PC-3 (cell line): ENCODE results near the gene AMY2A. TPM values are rescaled to one million over a fixed set of nuclear protein-coding genes. Genes with fewer than 3 reads are reported as not detected.
"Not testable (repeated sequence)": the region's sequence is repeated elsewhere in the genome, so short reads cannot be mapped to it uniquely, and the experiment has no call there.

Source experiments
- ATAC-seq: fragments of 200-7000 bp; cut with Tn5 transposase; 2 replicates; pipeline ENCODE4 v1.9.1; 2020; ENCODE audit warnings: mild to moderate bottlenecking, moderate library complexity
- BruUV-seq: library from RNA; stranded (reverse); fragments of 400-500 nt; replicated peaks from 2 replicates; lab custom pipeline; 2021; lab: Mats Ljungman, UMichigan
- CTCF ChIA-PET: fragments of 300-600 bp; sonication (Branson Sonifier 250); formaldehyde crosslinking; loops from one replicate; lab custom pipeline; 2022; ENCODE audit warnings: antibody characterized with exemption; lab: Charles Lee
- POLR2A ChIA-PET: fragments of 300-600 bp; sonication (Branson Sonifier 250); formaldehyde crosslinking; loops from one replicate; lab custom pipeline; 2022; ENCODE audit warnings: antibody characterized with exemption; ENCODE audit not compliant: unreplicated experiment; lab: Charles Lee
- DNase-seq: peaks from one replicate; pipeline ENCODE4 v3.0.0-alpha.2; 2015
- H2AFZ ChIP-seq: fragments of 300-600 bp; sonication (generic); 2 replicates; pipeline ENCODE4 v1.6.0; 2016; ENCODE audit warnings: antibody characterized with exemption, low read length
- H3F3A ChIP-seq: fragments of 300-600 bp; sonication (generic); one replicate; pipeline ENCODE4 v1.6.0; 2017; ENCODE audit warnings: antibody characterized with exemption, low read length, control low read depth, mild to moderate bottlenecking; ENCODE audit not compliant: unreplicated experiment
- H3K27ac ChIP-seq: fragments of 300-600 bp; sonication (generic); 2 replicates; pipeline ENCODE4 v1.5.1; 2016; ENCODE audit warnings: mild to moderate bottlenecking, low read length
- H3K27me3 ChIP-seq: fragments of 300-600 bp; sonication (generic); 2 replicates; pipeline ENCODE4 v1.6.1; 2016; ENCODE audit warnings: low read length, mixed read lengths
- H3K36me3 ChIP-seq: fragments of 300-600 bp; sonication (generic); 2 replicates; pipeline ENCODE4 v1.6.1; 2016; ENCODE audit warnings: low read depth, mixed run types, low read length, mixed read lengths
- H3K4me1 ChIP-seq: fragments of 300-600 bp; sonication (generic); 2 replicates; pipeline ENCODE4 v1.5.1; 2016; ENCODE audit warnings: low read length; ENCODE audit not compliant: insufficient read depth
- H3K4me2 ChIP-seq: fragments of 300-600 bp; sonication (generic); 2 replicates; pipeline ENCODE4 v1.6.0; 2016; ENCODE audit warnings: low read length
- H3K4me3 ChIP-seq: fragments of 300-600 bp; sonication (generic); 2 replicates; pipeline ENCODE4 v1.5.1; 2016; ENCODE audit warnings: mild to moderate bottlenecking, low read length, mixed read lengths
- H3K79me2 ChIP-seq: fragments of 300-600 bp; sonication (generic); 2 replicates; pipeline ENCODE4 v1.6.1; 2017; ENCODE audit warnings: low read length, mixed read lengths
- H3K9ac ChIP-seq: fragments of 300-600 bp; sonication (generic); 2 replicates; pipeline ENCODE4 v1.6.0; 2016; ENCODE audit warnings: mild to moderate bottlenecking, low read length
- H3K9me2 ChIP-seq: fragments of 300-600 bp; sonication (generic); replicated peaks from 2 replicates; pipeline ENCODE4 v1.6.1; 2016; ENCODE audit warnings: mixed run types, low read length, mixed read lengths
- H3K9me3 ChIP-seq: fragments of 300-600 bp; sonication (generic); 2 replicates; pipeline ENCODE4 v1.6.1; 2016; ENCODE audit warnings: low read length, mixed read lengths
- H4K20me1 ChIP-seq: fragments of 300-600 bp; sonication (generic); 2 replicates; pipeline ENCODE4 v1.6.1; 2016; ENCODE audit warnings: low read length, mixed read lengths
- EZH2 ChIP-seq: fragments of 300-600 bp; sonication (generic); IDR thresholded peaks from one replicate; pipeline ENCODE4 v1.6.1; 2017; ENCODE audit warnings: antibody characterized with exemption, mild to moderate bottlenecking, low read length; ENCODE audit not compliant: unreplicated experiment
- EZH2phosphoT487 ChIP-seq: fragments of 300-600 bp; sonication (generic); IDR thresholded peaks from 2 replicates; pipeline ENCODE4 v1.6.1; 2018; ENCODE audit warnings: mild to moderate bottlenecking, antibody characterized with exemption, low read length, borderline replicate concordance
- intact Hi-C: fragments of 100-400 bp; cut with micrococcal nuclease; formaldehyde crosslinking; loops from 2 replicates; pipeline ENCODE4 v1.9.0; 2023
- total RNA-seq: library from RNA; depleted of rRNA; stranded (reverse); fragments of >200 nt; gene quantifications from 2 replicates; pipeline ENCODE4 v1.2.3, GENCODE V29; 2014
- TF ChIP-seq, protein P1 (sequence below): fragments of 300-600 bp; sonication (generic); conservative IDR thresholded peaks from 2 replicates; pipeline ENCODE4 v1.5.1; 2017; ENCODE audit warnings: antibody characterized with exemption, low read depth, mild to moderate bottlenecking, low read length

AMY2A gene
- total RNA-seq, 1 experiment from 2014 or later, result not detected

DNA sequence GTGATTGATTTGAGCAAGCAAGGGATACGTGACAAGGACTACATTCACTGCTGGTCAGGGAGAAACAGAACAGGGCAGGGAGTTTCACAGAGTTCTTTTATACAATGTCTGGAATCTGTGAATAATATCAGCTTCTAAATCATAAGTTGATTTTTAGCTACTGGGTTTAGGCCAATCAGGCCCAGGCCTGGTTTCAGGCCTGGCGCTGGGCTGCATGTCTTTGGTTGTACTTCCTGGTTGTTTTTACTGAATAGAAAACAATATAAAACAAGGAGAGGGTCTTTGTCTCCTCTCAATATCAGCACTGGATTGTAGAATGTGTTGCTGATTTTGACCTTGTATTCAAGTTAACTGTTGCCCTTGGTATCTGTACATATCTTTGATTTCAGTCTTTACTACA lies 865 bp upstream of the AMY2A start:
- no peaks in the 10 kb centered on the region for H3K9me3 ChIP-seq
- no peak overlapping the region for H3K9ac ChIP-seq
- H3F3A ChIP-seq, result no peaks in the 10 kb centered on the region
- no peak for DNase-seq
- H2AFZ ChIP-seq, result no peak overlapping the region
- no peak overlapping the region for H3K4me2 ChIP-seq
- peaks cover 4% of the 10 kb centered on the region; the same call in 1 of the 2 replicates for H3K27me3 ChIP-seq
- CTCF ChIA-PET, result no interaction called here
- H3K4me1 ChIP-seq, result no peaks in the 10 kb centered on the region
- intact Hi-C loops, result no loop called here
- POLR2A ChIA-PET, result no interaction called here
- no peak overlapping the region for H3K27ac ChIP-seq
- H3K79me2 ChIP-seq, result no peaks in the 10 kb centered on the region
- no peaks in the 10 kb centered on the region for H3K9me2 ChIP-seq
- H3K4me3 ChIP-seq, result no peak overlapping the region
- BruUV-seq, result no TSS peak
- no peak for ATAC-seq
- TF ChIP-seq EZH2phosphoT487, result no peak
- TF ChIP-seq, protein P1, sequence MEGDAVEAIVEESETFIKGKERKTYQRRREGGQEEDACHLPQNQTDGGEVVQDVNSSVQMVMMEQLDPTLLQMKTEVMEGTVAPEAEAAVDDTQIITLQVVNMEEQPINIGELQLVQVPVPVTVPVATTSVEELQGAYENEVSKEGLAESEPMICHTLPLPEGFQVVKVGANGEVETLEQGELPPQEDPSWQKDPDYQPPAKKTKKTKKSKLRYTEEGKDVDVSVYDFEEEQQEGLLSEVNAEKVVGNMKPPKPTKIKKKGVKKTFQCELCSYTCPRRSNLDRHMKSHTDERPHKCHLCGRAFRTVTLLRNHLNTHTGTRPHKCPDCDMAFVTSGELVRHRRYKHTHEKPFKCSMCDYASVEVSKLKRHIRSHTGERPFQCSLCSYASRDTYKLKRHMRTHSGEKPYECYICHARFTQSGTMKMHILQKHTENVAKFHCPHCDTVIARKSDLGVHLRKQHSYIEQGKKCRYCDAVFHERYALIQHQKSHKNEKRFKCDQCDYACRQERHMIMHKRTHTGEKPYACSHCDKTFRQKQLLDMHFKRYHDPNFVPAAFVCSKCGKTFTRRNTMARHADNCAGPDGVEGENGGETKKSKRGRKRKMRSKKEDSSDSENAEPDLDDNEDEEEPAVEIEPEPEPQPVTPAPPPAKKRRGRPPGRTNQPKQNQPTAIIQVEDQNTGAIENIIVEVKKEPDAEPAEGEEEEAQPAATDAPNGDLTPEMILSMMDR, result no peak
- TF ChIP-seq EZH2, result no peak
- H4K20me1 ChIP-seq, result no peaks in the 10 kb centered on the region
- H3K36me3 ChIP-seq, result no peaks in the 10 kb centered on the region

GRCh38 chr1:103627436-103627835 lies 10.2 kb downstream of the AMY2A start:
- DNase-seq, H3K4me1 ChIP-seq, BruUV-seq, ATAC-seq, H2AFZ ChIP-seq, H3K27ac ChIP-seq, H3K4me2 ChIP-seq, H3K9me2 ChIP-seq, H3K36me3 ChIP-seq, H3K9ac ChIP-seq, intact Hi-C loops, H4K20me1 ChIP-seq, H3F3A ChIP-seq, H3K79me2 ChIP-seq, H3K4me3 ChIP-seq, POLR2A ChIA-PET, CTCF ChIA-PET, H3K9me3 ChIP-seq, H3K27me3 ChIP-seq: not testable (repeated sequence)

DNA sequence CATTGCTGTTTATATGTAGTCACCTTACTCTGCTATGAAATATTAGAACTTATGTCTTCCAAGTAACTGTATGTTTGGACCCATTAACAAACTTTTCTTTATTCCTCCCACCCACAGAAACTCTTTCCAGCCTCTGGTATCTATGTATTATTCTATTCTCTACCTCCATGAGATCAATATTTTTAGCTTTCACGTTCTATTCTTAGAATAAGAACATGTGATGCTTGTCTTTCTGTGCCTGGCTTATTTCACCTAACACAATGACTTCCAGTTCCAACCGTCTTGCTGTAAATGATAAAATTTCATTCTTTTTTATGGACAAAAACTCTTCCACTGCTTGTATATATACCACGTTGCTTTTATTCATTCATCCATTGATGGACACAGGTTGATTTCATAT lies 24.0 kb downstream of the AMY2A start:
- H4K20me1 ChIP-seq, H3K9me2 ChIP-seq, CTCF ChIA-PET, H2AFZ ChIP-seq, H3K4me2 ChIP-seq, DNase-seq, H3K4me3 ChIP-seq, intact Hi-C loops, H3K79me2 ChIP-seq, H3K9me3 ChIP-seq, H3K4me1 ChIP-seq, ATAC-seq, H3F3A ChIP-seq, H3K27ac ChIP-seq, BruUV-seq, H3K36me3 ChIP-seq, H3K9ac ChIP-seq, POLR2A ChIA-PET, H3K27me3 ChIP-seq: not testable (repeated sequence)

DNA sequence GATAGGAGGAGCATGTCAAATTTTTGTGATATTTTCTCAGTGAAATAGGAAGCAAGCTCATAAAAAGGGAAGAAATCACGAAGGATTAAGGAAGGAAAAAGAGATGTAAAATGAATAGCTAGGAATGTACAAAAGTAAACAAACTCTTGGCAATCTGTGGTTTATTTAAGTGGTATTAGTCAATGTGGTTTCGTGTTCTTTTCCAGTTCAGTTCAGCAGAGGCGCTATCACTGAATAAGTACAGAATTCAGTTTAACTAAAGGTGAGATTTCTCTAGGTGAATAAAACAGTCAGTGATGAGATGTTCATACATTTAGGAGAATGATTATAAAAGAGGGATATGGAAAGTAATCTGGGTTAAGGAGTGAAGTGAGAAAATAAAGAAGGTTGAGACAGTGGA lies 26.7 kb downstream of the AMY2A start:
- H3K27ac ChIP-seq, H3K9ac ChIP-seq, H4K20me1 ChIP-seq, POLR2A ChIA-PET, H3K4me1 ChIP-seq, H3K79me2 ChIP-seq, BruUV-seq, H2AFZ ChIP-seq, H3K4me2 ChIP-seq, intact Hi-C loops, H3K9me3 ChIP-seq, H3K4me3 ChIP-seq, H3F3A ChIP-seq, DNase-seq, H3K36me3 ChIP-seq, H3K27me3 ChIP-seq, CTCF ChIA-PET, H3K9me2 ChIP-seq: not testable (repeated sequence)
- ATAC-seq, result peak; percentile 74

DNA sequence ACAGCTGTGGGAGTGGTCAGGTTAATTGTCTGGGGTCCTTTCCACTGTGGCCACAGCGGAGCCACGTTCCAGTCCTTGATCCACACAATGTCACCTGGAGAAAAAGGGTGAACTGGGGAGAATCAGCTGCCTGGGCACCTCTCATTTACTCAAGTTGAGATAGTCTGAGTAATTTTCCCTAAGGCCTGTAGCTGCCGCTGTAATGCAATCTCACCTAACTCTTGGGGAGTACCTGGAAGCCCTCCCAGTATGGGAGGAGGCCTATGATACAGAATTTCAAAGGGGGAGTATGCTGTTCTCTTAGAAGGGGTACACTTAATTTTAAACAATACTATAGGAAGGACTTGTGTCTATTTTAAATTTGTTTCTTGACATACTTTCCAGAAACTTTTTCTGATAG lies 33.1 kb downstream of the AMY2A start:
- CTCF ChIA-PET, ATAC-seq, POLR2A ChIA-PET: not testable (repeated sequence)

DNA sequence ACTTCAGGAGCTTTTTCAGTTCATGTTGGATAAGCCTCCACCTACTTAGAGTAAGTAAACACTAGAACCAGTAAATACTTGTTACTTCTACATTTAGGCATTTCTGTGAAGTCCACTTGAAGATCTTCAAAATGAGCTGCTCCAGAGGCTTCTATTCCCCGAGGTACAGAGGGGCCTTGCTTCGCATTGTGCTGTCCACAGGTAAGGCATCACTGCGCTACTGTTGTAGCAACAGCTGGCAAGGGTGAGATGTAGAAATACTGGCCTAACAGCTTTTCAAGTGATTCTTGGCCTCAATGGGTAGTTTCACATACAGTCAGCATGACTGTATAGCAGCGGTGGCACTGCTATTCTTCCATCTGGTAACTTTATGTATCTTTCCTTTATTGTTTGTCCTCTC lies 33.7 kb downstream of the AMY2A start:
- H3K27me3 ChIP-seq, ATAC-seq, BruUV-seq, H3K4me3 ChIP-seq, H3F3A ChIP-seq, H3K9ac ChIP-seq, H3K4me1 ChIP-seq, H4K20me1 ChIP-seq, H3K9me2 ChIP-seq, H3K9me3 ChIP-seq, intact Hi-C loops, POLR2A ChIA-PET, H3K36me3 ChIP-seq, DNase-seq, H3K4me2 ChIP-seq, H3K27ac ChIP-seq, H3K79me2 ChIP-seq, CTCF ChIA-PET, H2AFZ ChIP-seq: not testable (repeated sequence)

More for the DNA sequence above, 33.1 kb downstream of the AMY2A start:
- DNase-seq, H3K36me3 ChIP-seq, BruUV-seq, H3K9ac ChIP-seq, H3K4me1 ChIP-seq, H4K20me1 ChIP-seq, H3K4me2 ChIP-seq, H3K27me3 ChIP-seq, intact Hi-C loops, H3K79me2 ChIP-seq, H3K9me3 ChIP-seq, H3F3A ChIP-seq, H3K27ac ChIP-seq, H3K4me3 ChIP-seq, H3K9me2 ChIP-seq, H2AFZ ChIP-seq: not testable (repeated sequence)
